MCF 10A (cell line): ENCODE data around the gene CA10. TPM values are rescaled to one million over a fixed set of nuclear protein-coding genes. Genes with fewer than 3 reads are reported as not detected.
A peak's percentile ranks its signal among the peaks of the same experiment; 100 is the strongest.

Experiments used
- BruUV-seq: library from RNA; stranded (reverse); fragments of 400-500 nt; replicated peaks from 2 replicates; lab custom pipeline; 2021; lab: Mats Ljungman, UMichigan
- CTCF ChIA-PET: fragments of 300-600 bp; sonication (Branson Sonifier 250); formaldehyde crosslinking; extraction: SDS; loops from one replicate; lab custom pipeline; 2021; ENCODE audit warnings: antibody characterized with exemption, inconsistent platforms; lab: Yijun Ruan, JAX
- POLR2A ChIA-PET: fragments of 300-600, 350-650 bp; sonication (Branson Sonifier 250); formaldehyde crosslinking; extraction: SDS; loops from one replicate; lab custom pipeline; 2020; ENCODE audit warnings: antibody characterized with exemption, inconsistent platforms; lab: Yijun Ruan, JAX
- DNase-seq: peaks from one replicate; pipeline ENCODE4 v3.0.0-alpha.2; 2018; ENCODE audit not compliant: unreplicated experiment
- H3K27ac Mint-ChIP-seq: one replicate; pipeline ENCODE4 v1.8.0; 2022; ENCODE audit warnings: mild to moderate bottlenecking, low read depth, mixed read lengths; ENCODE audit not compliant: unreplicated experiment
- H3K27me3 Mint-ChIP-seq: one replicate; pipeline ENCODE4 v1.8.0; 2022; ENCODE audit warnings: mixed read lengths; ENCODE audit not compliant: insufficient read depth, unreplicated experiment
- H3K36me3 Mint-ChIP-seq: one replicate; pipeline ENCODE4 v1.8.0; 2022; ENCODE audit warnings: mild to moderate bottlenecking, moderate library complexity, mixed read lengths; ENCODE audit not compliant: insufficient read depth, unreplicated experiment
- H3K4me1 Mint-ChIP-seq: one replicate; pipeline ENCODE4 v1.8.0; 2022; ENCODE audit warnings: mixed read lengths; ENCODE audit not compliant: insufficient read depth, unreplicated experiment
- H3K4me3 Mint-ChIP-seq: one replicate; pipeline ENCODE4 v1.8.0; 2022; ENCODE audit warnings: mild to moderate bottlenecking, moderate library complexity, mixed read lengths; ENCODE audit not compliant: unreplicated experiment
- H3K9me3 Mint-ChIP-seq: one replicate; pipeline ENCODE4 v1.8.0; 2022; ENCODE audit warnings: mixed read lengths; ENCODE audit not compliant: unreplicated experiment
- CTCF ChIP-seq: fragments of 200-600 bp; IDR thresholded peaks from one replicate; pipeline ENCODE4 v1.8.0; 2022; ENCODE audit warnings: antibody characterized with exemption, mild to moderate bottlenecking; ENCODE audit not compliant: unreplicated experiment
- intact Hi-C: fragments of 100-400 bp; cut with micrococcal nuclease; formaldehyde crosslinking; loops from 2 replicates; pipeline ENCODE4 v1.14.1; 2022
- total RNA-seq: library from RNA; stranded (reverse); gene quantifications from 2 replicates; pipeline ENCODE4 v1.2.3, GENCODE V29; 2022

The CA10 gene
- total RNA-seq, 1 experiment from 2014 or later, result not detected

DNA sequence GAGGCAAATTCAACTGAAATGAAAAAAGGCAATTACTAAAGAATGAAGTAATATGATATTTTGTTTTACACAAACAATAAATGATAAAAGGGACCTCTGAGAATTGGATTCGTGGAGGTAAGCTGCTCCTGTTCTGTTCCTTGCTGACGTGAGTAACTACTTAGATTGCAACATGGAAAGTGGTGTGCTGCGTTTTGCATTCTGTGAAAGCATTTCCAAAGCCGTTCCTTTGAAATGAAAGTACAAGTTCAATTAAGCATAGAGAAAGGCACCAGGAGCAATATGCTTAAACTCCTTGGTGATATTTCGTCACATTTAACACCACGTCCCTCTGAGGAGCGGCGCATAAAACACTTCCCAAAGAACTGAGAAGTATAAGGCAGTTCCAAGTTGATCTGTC is 516.5 kb downstream of the CA10 start:
- peaks cover 6% of the 10 kb centered on the region for H3K36me3 Mint-ChIP-seq
- no TSS peak for BruUV-seq
- ChIA-PET CTCF (interaction anchor here (0.6 kb wide), 1 partner anchor 85 kb away, joined by 3 read pairs; no protein-coding TSS in a partner anchor), POLR2A (no interaction called here)
- H3K4me3 Mint-ChIP-seq, result no peak overlapping the region
- no peak overlapping the region for H3K27ac Mint-ChIP-seq
- TF ChIP-seq CTCF, result no peak
- intact Hi-C loops, result no loop called here
- H3K4me1 Mint-ChIP-seq, result peaks cover 22% of the 10 kb centered on the region
- peaks cover 10% of the 10 kb centered on the region for H3K27me3 Mint-ChIP-seq
- DNase-seq, result no peak
- no peaks in the 10 kb centered on the region for H3K9me3 Mint-ChIP-seq

- ChIA-PET POLR2A (no interaction called here), CTCF (interaction anchor here (0.6 to 1.0 kb wide), 2 partner anchors 8 to 21 kb away, joined by 3 read pairs; no protein-coding TSS in a partner anchor)
- BruUV-seq, result no TSS peak
- TF ChIP-seq CTCF, result peak; percentile 41
- Mint-ChIP-seq H3K27me3 (peaks cover 10% of the 10 kb centered on the region), H3K27ac (no peak overlapping the region), H3K4me1 (peaks cover 22% of the 10 kb centered on the region), H3K36me3 (peaks cover 6% of the 10 kb centered on the region), H3K4me3 (no peak overlapping the region), H3K9me3 (no peaks in the 10 kb centered on the region)
- intact Hi-C loops, result loop anchor here (1.0 kb wide), 1 partner anchor 63 kb away; no protein-coding TSS in a partner anchor
- peak; percentile 69 for DNase-seq
These were observed 518.3 kb downstream of the CA10 start for GRCh38 chr17:51640108-51640622.

- Mint-ChIP-seq H3K4me1 (peaks cover 14% of the 10 kb centered on the region), H3K36me3 (peaks cover 3% of the 10 kb centered on the region), H3K27me3 (peaks cover 10% of the 10 kb centered on the region), H3K9me3 (no peaks in the 10 kb centered on the region), H3K4me3 (no peak overlapping the region), H3K27ac (no peak overlapping the region)
- intact Hi-C loops, result no loop called here
- no TSS peak for BruUV-seq
- ChIA-PET POLR2A (no interaction called here), CTCF (interaction anchor here (0.5 kb wide), 1 partner anchor 268 kb away, joined by 3 read pairs; no protein-coding TSS in a partner anchor)
- TF ChIP-seq CTCF, result no peak
- no peak for DNase-seq
These were observed 519.5 kb downstream of the CA10 start for GRCh38 chr17:51638971-51639370.

DNA sequence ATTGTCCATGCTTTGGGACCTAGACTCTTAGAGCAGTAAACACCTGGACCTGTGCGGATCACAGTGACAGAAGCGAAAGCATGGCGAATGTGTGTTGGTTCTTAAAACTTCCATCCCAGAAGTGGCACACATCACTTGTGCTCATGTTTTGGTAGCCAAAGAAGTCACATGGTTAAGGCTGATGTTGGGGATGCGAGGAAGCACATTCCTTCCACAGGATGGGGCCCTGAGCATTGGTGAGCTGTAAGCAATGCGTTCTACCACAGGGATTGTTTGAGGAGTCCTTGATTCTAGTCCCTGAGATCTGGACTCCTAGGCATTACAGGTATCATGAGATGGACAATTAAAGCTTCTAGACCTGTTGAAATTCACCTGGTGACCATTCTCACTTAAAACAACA is 522.2 kb downstream of the CA10 start:
- Mint-ChIP-seq H3K36me3 (no peaks in the 10 kb centered on the region), H3K4me3 (no peak overlapping the region), H3K9me3 (no peaks in the 10 kb centered on the region), H3K27me3 (peaks cover 24% of the 10 kb centered on the region), H3K4me1 (peaks cover 12% of the 10 kb centered on the region), H3K27ac (no peak overlapping the region)
- intact Hi-C loops, result no loop called here
- CTCF ChIA-PET, result no interaction called here
- TF ChIP-seq CTCF, result no peak
- no TSS peak for BruUV-seq
- POLR2A ChIA-PET, result no interaction called here
- DNase-seq, result peak; percentile 14
